ENCODE measurements around the gene RHOC.

DNA sequence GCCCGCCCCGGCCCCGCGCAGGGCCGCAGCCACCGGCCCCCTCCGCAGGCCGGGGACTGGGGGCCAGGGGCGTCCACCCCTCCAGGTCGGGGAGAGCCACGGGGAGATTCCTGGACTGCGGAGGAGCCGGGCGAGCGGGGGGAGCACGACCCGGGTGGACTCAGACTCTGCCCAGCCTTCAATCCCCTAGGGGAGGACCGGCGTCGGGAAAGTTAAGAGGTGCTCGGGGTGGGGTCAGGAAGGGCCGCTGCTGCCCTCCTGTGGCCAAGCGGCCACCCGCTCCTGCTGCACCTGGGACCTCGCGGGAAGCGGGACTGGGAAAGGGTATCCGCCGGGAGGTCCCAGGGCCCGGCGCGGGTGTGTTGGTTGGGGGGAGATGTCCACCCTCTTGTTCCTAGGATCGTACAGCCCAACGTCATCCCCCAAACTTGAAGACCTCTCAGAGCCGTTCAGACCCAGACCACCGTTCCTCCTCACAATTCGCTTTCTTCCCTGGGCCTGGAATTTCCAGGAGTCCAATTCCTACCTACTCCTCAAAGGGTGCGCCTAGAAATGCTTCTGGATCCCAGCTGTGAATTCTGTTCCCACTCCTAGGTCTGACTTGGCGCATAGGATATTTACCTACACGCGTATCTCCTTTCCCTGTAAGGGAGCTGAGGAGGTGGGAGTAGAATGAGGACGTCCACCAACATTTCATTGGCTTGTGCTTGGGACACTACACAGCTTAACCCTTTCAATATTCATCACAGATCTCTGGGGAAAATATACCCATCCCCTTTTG, 484 bp upstream of the RHOC start:
- TF ChIP-seq, protein P1, sequence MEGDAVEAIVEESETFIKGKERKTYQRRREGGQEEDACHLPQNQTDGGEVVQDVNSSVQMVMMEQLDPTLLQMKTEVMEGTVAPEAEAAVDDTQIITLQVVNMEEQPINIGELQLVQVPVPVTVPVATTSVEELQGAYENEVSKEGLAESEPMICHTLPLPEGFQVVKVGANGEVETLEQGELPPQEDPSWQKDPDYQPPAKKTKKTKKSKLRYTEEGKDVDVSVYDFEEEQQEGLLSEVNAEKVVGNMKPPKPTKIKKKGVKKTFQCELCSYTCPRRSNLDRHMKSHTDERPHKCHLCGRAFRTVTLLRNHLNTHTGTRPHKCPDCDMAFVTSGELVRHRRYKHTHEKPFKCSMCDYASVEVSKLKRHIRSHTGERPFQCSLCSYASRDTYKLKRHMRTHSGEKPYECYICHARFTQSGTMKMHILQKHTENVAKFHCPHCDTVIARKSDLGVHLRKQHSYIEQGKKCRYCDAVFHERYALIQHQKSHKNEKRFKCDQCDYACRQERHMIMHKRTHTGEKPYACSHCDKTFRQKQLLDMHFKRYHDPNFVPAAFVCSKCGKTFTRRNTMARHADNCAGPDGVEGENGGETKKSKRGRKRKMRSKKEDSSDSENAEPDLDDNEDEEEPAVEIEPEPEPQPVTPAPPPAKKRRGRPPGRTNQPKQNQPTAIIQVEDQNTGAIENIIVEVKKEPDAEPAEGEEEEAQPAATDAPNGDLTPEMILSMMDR (conservative IDR thresholded peaks at IDR 0.05; ENCODE audit: low read depth, low read length), result peak; percentile 86
- TF ChIP-seq EZH2 (IDR thresholded peaks at IDR 0.05; ENCODE audit: low read length, unreplicated experiment), result no peak
- no peak for TF ChIP-seq EZH2phosphoT487 (IDR thresholded peaks at IDR 0.05; ENCODE audit: borderline replicate concordance, low read length)
